ENCODE results near the gene IL1RAPL2. TPM values are rescaled to one million over a fixed set of nuclear protein-coding genes. Genes with fewer than 3 reads are reported as not detected.
"Not testable (repeated sequence)": the region's sequence is repeated elsewhere in the genome, so short reads cannot be mapped to it uniquely, and the experiment has no call there.

Gene IL1RAPL2
- total RNA-seq, 2 experiments from 2014 or later, result not detected

- POLR2A ChIA-PET, result interaction anchor here (0.7 kb wide), 1 partner anchor 255 kb away, joined by 4 read pairs; no protein-coding TSS in a partner anchor
- CTCF ChIA-PET, result no interaction called here
These were observed 103.1 kb downstream of the IL1RAPL2 start for GRCh38 chrX:104669063-104669462.

GRCh38 chrX:104670051-104670450 lies 104.1 kb downstream of the IL1RAPL2 start:
- ChIA-PET CTCF (no interaction called here), POLR2A (no interaction called here)

- CTCF ChIA-PET, POLR2A ChIA-PET: not testable (repeated sequence)
These were observed 111.5 kb downstream of the IL1RAPL2 start for GRCh38 chrX:104677517-104677916.

- POLR2A ChIA-PET, result no interaction called here
- CTCF ChIA-PET, result no interaction called here
These were observed 113.2 kb downstream of the IL1RAPL2 start for GRCh38 chrX:104679175-104679574.

GRCh38 chrX:104681214-104681613 lies 115.2 kb downstream of the IL1RAPL2 start:
- POLR2A ChIA-PET, result no interaction called here
- CTCF ChIA-PET, result no interaction called here

- ChIA-PET CTCF (no interaction called here), POLR2A (no interaction called here)
These were observed 118.1 kb downstream of the IL1RAPL2 start for GRCh38 chrX:104684077-104684476.

GRCh38 chrX:104695593-104695992 lies 129.6 kb downstream of the IL1RAPL2 start:
- CTCF ChIA-PET, result no interaction called here
- POLR2A ChIA-PET, result no interaction called here

GRCh38 chrX:104696667-104697066 lies 130.7 kb downstream of the IL1RAPL2 start:
- ChIA-PET CTCF (no interaction called here), POLR2A (no interaction called here)

- ChIA-PET CTCF (no interaction called here), POLR2A (no interaction called here)
These were observed 131.3 kb downstream of the IL1RAPL2 start for GRCh38 chrX:104697294-104697693.

- ChIA-PET CTCF (no interaction called here), POLR2A (no interaction called here)
These were observed 141.0 kb downstream of the IL1RAPL2 start for GRCh38 chrX:104707042-104707441.

- POLR2A ChIA-PET, result no interaction called here
- CTCF ChIA-PET, result no interaction called here
These were observed 141.6 kb downstream of the IL1RAPL2 start for GRCh38 chrX:104707572-104707971.

- ChIA-PET POLR2A (no interaction called here), CTCF (no interaction called here)
These were observed 146.5 kb downstream of the IL1RAPL2 start for GRCh38 chrX:104712515-104712914.

GRCh38 chrX:104721854-104722253 lies 155.9 kb downstream of the IL1RAPL2 start:
- CTCF ChIA-PET, result no interaction called here
- POLR2A ChIA-PET, result no interaction called here

GRCh38 chrX:104728456-104728855 lies 162.5 kb downstream of the IL1RAPL2 start:
- CTCF ChIA-PET, result no interaction called here
- POLR2A ChIA-PET, result no interaction called here

- CTCF ChIA-PET, result no interaction called here
- POLR2A ChIA-PET, result no interaction called here
These were observed 176.4 kb downstream of the IL1RAPL2 start for GRCh38 chrX:104742355-104742754.

GRCh38 chrX:104745152-104745551 lies 179.2 kb downstream of the IL1RAPL2 start:
- ChIA-PET POLR2A (no interaction called here), CTCF (no interaction called here)

GRCh38 chrX:104749951-104750610 lies 184.1 kb downstream of the IL1RAPL2 start:
- CTCF ChIA-PET, result no interaction called here
- POLR2A ChIA-PET, result no interaction called here

GRCh38 chrX:104762641-104763040 lies 196.6 kb downstream of the IL1RAPL2 start:
- ChIA-PET POLR2A (no interaction called here), CTCF (no interaction called here)

GRCh38 chrX:104789784-104790183 lies 223.8 kb downstream of the IL1RAPL2 start:
- ChIA-PET CTCF (no interaction called here), POLR2A (no interaction called here)

- CTCF ChIA-PET, result no interaction called here
- POLR2A ChIA-PET, result no interaction called here
These were observed 229.8 kb downstream of the IL1RAPL2 start for GRCh38 chrX:104795804-104796203.

- ChIA-PET CTCF (no interaction called here), POLR2A (no interaction called here)
These were observed 237.2 kb downstream of the IL1RAPL2 start for GRCh38 chrX:104803219-104803618.

GRCh38 chrX:104806346-104806745 lies 240.3 kb downstream of the IL1RAPL2 start:
- ChIA-PET CTCF (no interaction called here), POLR2A (no interaction called here)

- ChIA-PET CTCF (no interaction called here), POLR2A (no interaction called here)
These were observed 267.4 kb downstream of the IL1RAPL2 start for GRCh38 chrX:104833401-104833800.

All from activated CD8-positive, alpha-beta memory T cell treated with anti-CD3 and anti-CD28 coated beads for 36 hours (primary cell).